Naive thymus-derived CD8-positive, alpha-beta T cell (primary cell): ENCODE measurements around the gene PODXL. TPM values are rescaled to one million over a fixed set of nuclear protein-coding genes. Genes with fewer than 3 reads are reported as not detected.

Source experiments
- ATAC-seq, 2 donors: fragments of 150-1000 bp; cut with Tn5 transposase in 1 of 2; sonication (Bioruptor Pico), chemical (Tn5 transposase) in 1 of 2; 1 replicate in 1 of 2; 2 replicates in 1 of 2; pipeline ENCODE4 v1.10.0; 2021; ENCODE audit warnings: mild to moderate bottlenecking in 2 of 2, moderate library complexity in 2 of 2
- POLR2A ChIA-PET: fragments of 350-600 bp; sonication (Branson Sonifier 250); formaldehyde crosslinking; loops from one replicate; lab custom pipeline; 2021; ENCODE audit warnings: antibody characterized with exemption; lab: Charles Lee
- DNase-seq, 10 donors: peaks; one replicate each; pipeline versions ENCODE4 v3.0.0 to v3.0.0-alpha.2; 2020 to 2022
- H3K27ac Mint-ChIP-seq, 10 donors: one replicate each; pipeline ENCODE4 v1.8.0; 2020 to 2022; ENCODE audit warnings: mild to moderate bottlenecking in 10 of 10, mixed read lengths in 10 of 10, moderate library complexity in 4 of 10, inconsistent platforms in 1 of 10
- H3K27me3 Mint-ChIP-seq, 5 donors: one replicate each; pipeline ENCODE4 v1.8.0; 2021 to 2022; ENCODE audit warnings: mixed read lengths in 5 of 5
- H3K36me3 Mint-ChIP-seq, 3 donors: one replicate each; pipeline ENCODE4 v1.8.0; 2020 to 2022; ENCODE audit warnings: mixed read lengths in 3 of 3, mild to moderate bottlenecking in 2 of 3, inconsistent platforms in 1 of 3
- H3K4me1 Mint-ChIP-seq, 4 donors: one replicate each; pipeline ENCODE4 v1.8.0; 2021 to 2022; ENCODE audit warnings: mixed read lengths in 4 of 4
- H3K4me3 Mint-ChIP-seq, 10 donors: one replicate each; pipeline ENCODE4 v1.8.0; 2020 to 2022; ENCODE audit warnings: mild to moderate bottlenecking in 10 of 10, mixed read lengths in 10 of 10, moderate library complexity in 6 of 10, inconsistent platforms in 1 of 10
- H3K9me3 Mint-ChIP-seq, 9 donors: one replicate each; pipeline ENCODE4 v1.8.0; 2020 to 2022; ENCODE audit warnings: mixed read lengths in 9 of 9, mild to moderate bottlenecking in 3 of 9, inconsistent platforms in 1 of 9, moderate library complexity in 1 of 9
- polyA plus RNA-seq, 3 donors: library from polyadenylated mRNA; unstranded; fragments of 300-500 nt; fragmentation: Illumina TruSeq; gene quantifications; one replicate each; pipeline ENCODE4 v1.2.3, GENCODE V29; 2021
- total RNA-seq, 8 experiments: library from RNA in 2 of 8; stranded (reverse) in 2 of 8; gene quantifications; one replicate each; pipeline ENCODE4 v1.2.3 and lab custom pipeline; 2021 to 2026

Gene PODXL
- total and polyA plus RNA-seq, 5 experiments from 2014 or later, result 0.08 to 0.57 (median 0.10) TPM

- Mint-ChIP-seq H3K36me3 (peaks cover 0 to 66% (median 5%) of the 10 kb centered on the region in 3 donors), H3K9me3 (no peaks in the 10 kb centered on the region), H3K27ac (peak overlapping the region in 1 of 10 donors; percentile 60), H3K4me3 (no peak overlapping the region), H3K27me3 (no peaks in the 10 kb centered on the region), H3K4me1 (peaks cover 0 to under 1% (median 0%) of the 10 kb centered on the region in 4 donors)
- POLR2A ChIA-PET, result no interaction called here
- DNase-seq (no peak), ATAC-seq (no peak)
These were observed 63.3 kb downstream of the PODXL start for GRCh38 chr7:131493081-131493480.

GRCh38 chr7:131489881-131490280, 66.5 kb downstream of the PODXL start:
- Mint-ChIP-seq H3K36me3 (peaks cover 0 to 58% (median 2%) of the 10 kb centered on the region in 3 donors), H3K4me1 (peaks cover 0 to 2% (median 0%) of the 10 kb centered on the region in 4 donors), H3K9me3 (no peaks in the 10 kb centered on the region), H3K27me3 (no peaks in the 10 kb centered on the region), H3K27ac (no peak overlapping the region), H3K4me3 (no peak overlapping the region)
- POLR2A ChIA-PET, result no interaction called here
- DNase-seq, result no peak
- ATAC-seq, result no peak

- peaks cover 0 to 2% (median 0%) of the 10 kb centered on the region in 4 donors for H3K4me1 Mint-ChIP-seq
- ATAC-seq, result no peak
- POLR2A ChIA-PET, result no interaction called here
- DNase-seq, result no peak
- H3K4me3 Mint-ChIP-seq, result no peak overlapping the region
- H3K27me3 Mint-ChIP-seq, result no peaks in the 10 kb centered on the region
- H3K36me3 Mint-ChIP-seq, result peaks cover 0 to 59% (median 2%) of the 10 kb centered on the region in 3 donors
- H3K9me3 Mint-ChIP-seq, result no peaks in the 10 kb centered on the region
- no peak overlapping the region for H3K27ac Mint-ChIP-seq
These were observed 67.2 kb downstream of the PODXL start for GRCh38 chr7:131489196-131489595.

GRCh38 chr7:131488361-131488760, 68.1 kb downstream of the PODXL start:
- POLR2A ChIA-PET, result no interaction called here
- Mint-ChIP-seq H3K36me3 (peaks cover 0 to 59% (median 5%) of the 10 kb centered on the region in 3 donors), H3K9me3 (no peaks in the 10 kb centered on the region), H3K4me3 (no peak overlapping the region), H3K27ac (peak overlapping the region in 1 of 10 donors; percentile 19), H3K27me3 (no peaks in the 10 kb centered on the region), H3K4me1 (peaks cover 0 to 2% (median 0%) of the 10 kb centered on the region in 4 donors)
- ATAC-seq (no peak), DNase-seq (no peak)

GRCh38 chr7:131487217-131487616, 69.2 kb downstream of the PODXL start:
- ATAC-seq, result no peak
- H3K9me3 Mint-ChIP-seq, result no peaks in the 10 kb centered on the region
- DNase-seq, result no peak
- H3K27ac Mint-ChIP-seq, result peak overlapping the region in 1 of 10 donors; percentile 21
- peaks cover 0 to 2% (median 0%) of the 10 kb centered on the region in 4 donors for H3K4me1 Mint-ChIP-seq
- H3K36me3 Mint-ChIP-seq, result peaks cover 0 to 50% (median 5%) of the 10 kb centered on the region in 3 donors
- no peaks in the 10 kb centered on the region for H3K27me3 Mint-ChIP-seq
- H3K4me3 Mint-ChIP-seq, result no peak overlapping the region
- POLR2A ChIA-PET, result no interaction called here

GRCh38 chr7:131486346-131486745, 70.1 kb downstream of the PODXL start:
- Mint-ChIP-seq H3K36me3 (peaks cover 0 to 51% (median 5%) of the 10 kb centered on the region in 3 donors), H3K27ac (peak overlapping the region in 1 of 10 donors; percentile 53), H3K4me1 (peaks cover 0 to 2% (median 0%) of the 10 kb centered on the region in 4 donors), H3K9me3 (no peaks in the 10 kb centered on the region), H3K27me3 (no peaks in the 10 kb centered on the region), H3K4me3 (no peak overlapping the region)
- ATAC-seq (no peak), DNase-seq (no peak)
- POLR2A ChIA-PET, result no interaction called here

GRCh38 chr7:131483586-131483985, 72.8 kb downstream of the PODXL start:
- ATAC-seq (no peak), DNase-seq (no peak)
- Mint-ChIP-seq H3K4me3 (no peak overlapping the region), H3K4me1 (peaks cover 0 to 2% (median 0%) of the 10 kb centered on the region in 4 donors), H3K36me3 (peaks cover 0 to 42% (median 8%) of the 10 kb centered on the region in 3 donors), H3K27ac (no peak overlapping the region), H3K9me3 (no peaks in the 10 kb centered on the region), H3K27me3 (no peaks in the 10 kb centered on the region)
- POLR2A ChIA-PET, result no interaction called here

- no peaks in the 10 kb centered on the region for H3K27me3 Mint-ChIP-seq
- peaks cover 0 to 38% (median 6%) of the 10 kb centered on the region in 3 donors for H3K36me3 Mint-ChIP-seq
- no peak overlapping the region for H3K4me3 Mint-ChIP-seq
- ATAC-seq (no peak), DNase-seq (no peak)
- POLR2A ChIA-PET, result no interaction called here
- H3K9me3 Mint-ChIP-seq, result no peaks in the 10 kb centered on the region
- no peaks in the 10 kb centered on the region for H3K4me1 Mint-ChIP-seq
- no peak overlapping the region for H3K27ac Mint-ChIP-seq
These were observed 73.6 kb downstream of the PODXL start for GRCh38 chr7:131482800-131483199.

GRCh38 chr7:131480384-131481315, 75.8 kb downstream of the PODXL start:
- H3K36me3 Mint-ChIP-seq, result peaks cover 0 to 44% (median 10%) of the 10 kb centered on the region in 3 donors

GRCh38 chr7:131476740-131477139, 79.7 kb downstream of the PODXL start:
- POLR2A ChIA-PET, result no interaction called here
- Mint-ChIP-seq H3K4me1 (no peaks in the 10 kb centered on the region), H3K36me3 (peaks cover 0 to 58% (median 30%) of the 10 kb centered on the region in 3 donors), H3K4me3 (no peak overlapping the region), H3K27me3 (no peaks in the 10 kb centered on the region), H3K9me3 (no peaks in the 10 kb centered on the region), H3K27ac (peak overlapping the region in 1 of 10 donors; percentile 63)
- no peak for DNase-seq
- no peak for ATAC-seq

More at GRCh38 chr7:131480384-131481315, 75.8 kb downstream of the PODXL start:
- no peak overlapping the region for H3K4me3 Mint-ChIP-seq
- no peaks in the 10 kb centered on the region for H3K27me3 Mint-ChIP-seq
- ATAC-seq, result no peak
- POLR2A ChIA-PET, result interaction anchor here (0.6 kb wide), 1 partner anchor 45 kb away, joined by 4 read pairs; no protein-coding TSS in a partner anchor
- H3K9me3 Mint-ChIP-seq, result no peaks in the 10 kb centered on the region
- H3K27ac Mint-ChIP-seq, result peak overlapping the region in 3 of 10 donors; percentile 3 to 48 (median 5)
- no peaks in the 10 kb centered on the region for H3K4me1 Mint-ChIP-seq
- no peak for DNase-seq

- ATAC-seq (no peak), DNase-seq (no peak)
- Mint-ChIP-seq H3K27me3 (no peaks in the 10 kb centered on the region), H3K4me1 (peaks cover 0 to 3% (median 0%) of the 10 kb centered on the region in 4 donors), H3K9me3 (no peaks in the 10 kb centered on the region), H3K27ac (peak overlapping the region in 1 of 10 donors; percentile 3), H3K4me3 (no peak overlapping the region), H3K36me3 (peaks cover 8 to 88% (median 48%) of the 10 kb centered on the region in 3 donors)
- POLR2A ChIA-PET, result no interaction called here
These were observed 85.0 kb downstream of the PODXL start for GRCh38 chr7:131471250-131472004.

- Mint-ChIP-seq H3K4me1 (peaks cover 0 to 3% (median 0%) of the 10 kb centered on the region in 4 donors), H3K36me3 (peaks cover 12 to 91% (median 43%) of the 10 kb centered on the region in 3 donors), H3K9me3 (no peaks in the 10 kb centered on the region), H3K27ac (peak overlapping the region in 2 of 10 donors; percentile 18 to 76), H3K27me3 (no peaks in the 10 kb centered on the region), H3K4me3 (no peak overlapping the region)
- ATAC-seq (no peak), DNase-seq (no peak)
- POLR2A ChIA-PET, result no interaction called here
These were observed 88.6 kb downstream of the PODXL start for GRCh38 chr7:131467788-131468187.
